ENCODE results near the gene C19orf44.

Gene C19orf44

GRCh38 chr19:16472992-16473391 lies 23.2 kb upstream of the C19orf44 start:
- Histone ChIP-seq H3K36me3 (ENCODE audit: control insufficient read depth in 1 of 2, insufficient read depth in 2 of 2, low read depth in 1 of 2, low read length in 2 of 2) (peaks cover 0 to 5% of the 10 kb centered on the region in 2 experiments), H2BK5ac (ENCODE audit: low read depth, low read length, poor library complexity, severe bottlenecking) (no peak overlapping the region), H4K8ac (ENCODE audit: low read length) (no peak overlapping the region), H3K4me3 (ENCODE audit: insufficient read depth in 1 of 2, low read depth in 1 of 2, low read length in 2 of 2) (no peak overlapping the region), H3K9ac (ENCODE audit: low read length) (no peak overlapping the region), H3K4me2 (ENCODE audit: low read length, poor library complexity, severe bottlenecking) (no peak overlapping the region), H2BK120ac (ENCODE audit: low read depth, low read length) (no peak overlapping the region), H3K14ac (ENCODE audit: low read length in 2 of 2) (no peak overlapping the region), H2AK5ac (ENCODE audit: low read length, severe bottlenecking) (no peak overlapping the region), H3K4me1 (ENCODE audit: control insufficient read depth, insufficient read depth, low read depth, low read length) (peaks cover 17% of the 10 kb centered on the region), H3K27me3 (ENCODE audit: control insufficient read depth in 1 of 2, insufficient read depth in 1 of 2, low read length in 2 of 2) (no peaks in the 10 kb centered on the region), H3K27ac (ENCODE audit: low read length, poor library complexity, severe bottlenecking) (no peak overlapping the region), H2BK15ac (ENCODE audit: low read depth, poor library complexity, severe bottlenecking) (no peak overlapping the region), H3K4ac (ENCODE audit: low read depth in 1 of 2, low read length in 2 of 2) (no peak overlapping the region), H3K9me3 (ENCODE audit: control insufficient read depth, low read length) (no peaks in the 10 kb centered on the region), H2AFZ (ENCODE audit: low read depth, low read length) (no peak overlapping the region), H3K18ac (ENCODE audit: low read depth in 1 of 2, low read length in 2 of 2) (no peak overlapping the region), H2BK12ac (ENCODE audit: low read length in 2 of 2) (no peak overlapping the region), H4K91ac (ENCODE audit: low read length) (no peak overlapping the region), H3K23ac (ENCODE audit: low read length in 2 of 2) (no peak overlapping the region), H3K79me1 (replicated peaks; ENCODE audit: low read length, poor library complexity, severe bottlenecking) (peaks cover 6% of the 10 kb centered on the region)
- 70% methylated on average over 2 of the region's 2 CpGs for WGBS
- no peak for DNase-seq

GRCh38 chr19:16473875-16474392 lies 22.3 kb upstream of the C19orf44 start:
- no peak overlapping the region for H3K4ac ChIP-seq (ENCODE audit: low read depth in 1 of 2, low read length in 2 of 2)
- no peak overlapping the region for H2AFZ ChIP-seq (ENCODE audit: low read depth, low read length)
- no peak overlapping the region for H2BK120ac ChIP-seq (ENCODE audit: low read depth, low read length)
- H4K91ac ChIP-seq (ENCODE audit: low read length): no peak overlapping the region
- H3K14ac ChIP-seq (ENCODE audit: low read length in 2 of 2): no peak overlapping the region
- no peak overlapping the region for H2AK5ac ChIP-seq (ENCODE audit: low read length, severe bottlenecking)
- no peak overlapping the region for H2BK15ac ChIP-seq (ENCODE audit: low read depth, poor library complexity, severe bottlenecking)
- H3K4me2 ChIP-seq (ENCODE audit: low read length, poor library complexity, severe bottlenecking): no peak overlapping the region
- H2BK12ac ChIP-seq (ENCODE audit: low read length in 2 of 2): no peak overlapping the region
- H3K9me3 ChIP-seq (ENCODE audit: control insufficient read depth, low read length): no peaks in the 10 kb centered on the region
- no peak overlapping the region for H2BK5ac ChIP-seq (ENCODE audit: low read depth, low read length, poor library complexity, severe bottlenecking)
- no peak overlapping the region for H4K8ac ChIP-seq (ENCODE audit: low read length)
- no peaks in the 10 kb centered on the region for H3K27me3 ChIP-seq (ENCODE audit: control insufficient read depth in 1 of 2, insufficient read depth in 1 of 2, low read length in 2 of 2)
- 95% methylated on average over 10 of the region's 13 CpGs for WGBS
- H3K4me1 ChIP-seq (ENCODE audit: control insufficient read depth, insufficient read depth, low read depth, low read length): peaks cover 12% of the 10 kb centered on the region
- DNase-seq: no peak
- no peak overlapping the region for H3K4me3 ChIP-seq (ENCODE audit: insufficient read depth in 1 of 2, low read depth in 1 of 2, low read length in 2 of 2)
- no peak overlapping the region for H3K27ac ChIP-seq (ENCODE audit: low read length, poor library complexity, severe bottlenecking)
- H3K36me3 ChIP-seq (ENCODE audit: control insufficient read depth in 1 of 2, insufficient read depth in 2 of 2, low read depth in 1 of 2, low read length in 2 of 2): peaks cover 0 to 3% of the 10 kb centered on the region in 2 experiments
- peaks cover 6% of the 10 kb centered on the region for H3K79me1 ChIP-seq (replicated peaks; ENCODE audit: low read length, poor library complexity, severe bottlenecking)
- H3K9ac ChIP-seq (ENCODE audit: low read length): no peak overlapping the region
- H3K18ac ChIP-seq (ENCODE audit: low read depth in 1 of 2, low read length in 2 of 2): no peak overlapping the region
- H3K23ac ChIP-seq (ENCODE audit: low read length in 2 of 2): no peak overlapping the region

GRCh38 chr19:16476401-16476800 lies 19.8 kb upstream of the C19orf44 start:
- Histone ChIP-seq H3K9me3 (ENCODE audit: control insufficient read depth, low read length) (no peaks in the 10 kb centered on the region), H3K79me1 (replicated peaks; ENCODE audit: low read length, poor library complexity, severe bottlenecking) (no peaks in the 10 kb centered on the region), H4K8ac (ENCODE audit: low read length) (no peak overlapping the region), H3K27ac (ENCODE audit: low read length, poor library complexity, severe bottlenecking) (no peak overlapping the region), H2AFZ (ENCODE audit: low read depth, low read length) (no peak overlapping the region), H3K4ac (ENCODE audit: low read depth in 1 of 2, low read length in 2 of 2) (no peak overlapping the region), H3K23ac (ENCODE audit: low read length in 2 of 2) (no peak overlapping the region), H2BK12ac (ENCODE audit: low read length in 2 of 2) (no peak overlapping the region), H2BK5ac (ENCODE audit: low read depth, low read length, poor library complexity, severe bottlenecking) (no peak overlapping the region), H4K91ac (ENCODE audit: low read length) (no peak overlapping the region), H2BK15ac (ENCODE audit: low read depth, poor library complexity, severe bottlenecking) (no peak overlapping the region), H3K18ac (ENCODE audit: low read depth in 1 of 2, low read length in 2 of 2) (no peak overlapping the region), H3K4me1 (ENCODE audit: control insufficient read depth, insufficient read depth, low read depth, low read length) (peaks cover 4% of the 10 kb centered on the region), H3K36me3 (ENCODE audit: control insufficient read depth in 1 of 2, insufficient read depth in 2 of 2, low read depth in 1 of 2, low read length in 2 of 2) (no peaks in the 10 kb centered on the region), H2AK5ac (ENCODE audit: low read length, severe bottlenecking) (no peak overlapping the region), H3K4me2 (ENCODE audit: low read length, poor library complexity, severe bottlenecking) (no peak overlapping the region), H3K9ac (ENCODE audit: low read length) (no peak overlapping the region), H3K14ac (ENCODE audit: low read length in 2 of 2) (no peak overlapping the region), H3K27me3 (ENCODE audit: control insufficient read depth in 1 of 2, insufficient read depth in 1 of 2, low read length in 2 of 2) (no peaks in the 10 kb centered on the region), H2BK120ac (ENCODE audit: low read depth, low read length) (no peak overlapping the region), H3K4me3 (ENCODE audit: insufficient read depth in 1 of 2, low read depth in 1 of 2, low read length in 2 of 2) (no peak overlapping the region)
- no peak for DNase-seq
- WGBS: 66% methylated on average over 3 of the region's 3 CpGs

GRCh38 chr19:16477311-16477710 lies 18.9 kb upstream of the C19orf44 start:
- 100% methylated on average over 1 of the region's 1 CpG for WGBS
- H3K23ac ChIP-seq (ENCODE audit: low read length in 2 of 2): no peak overlapping the region
- no peak overlapping the region for H2BK120ac ChIP-seq (ENCODE audit: low read depth, low read length)
- H3K27ac ChIP-seq (ENCODE audit: low read length, poor library complexity, severe bottlenecking): no peak overlapping the region
- H3K27me3 ChIP-seq (ENCODE audit: control insufficient read depth in 1 of 2, insufficient read depth in 1 of 2, low read length in 2 of 2): no peaks in the 10 kb centered on the region
- H3K4me3 ChIP-seq (ENCODE audit: insufficient read depth in 1 of 2, low read depth in 1 of 2, low read length in 2 of 2): no peak overlapping the region
- H2BK5ac ChIP-seq (ENCODE audit: low read depth, low read length, poor library complexity, severe bottlenecking): no peak overlapping the region
- H3K4me2 ChIP-seq (ENCODE audit: low read length, poor library complexity, severe bottlenecking): no peak overlapping the region
- H4K8ac ChIP-seq (ENCODE audit: low read length): no peak overlapping the region
- DNase-seq: no peak
- H3K18ac ChIP-seq (ENCODE audit: low read depth in 1 of 2, low read length in 2 of 2): no peak overlapping the region
- H2BK15ac ChIP-seq (ENCODE audit: low read depth, poor library complexity, severe bottlenecking): no peak overlapping the region
- H2BK12ac ChIP-seq (ENCODE audit: low read length in 2 of 2): no peak overlapping the region
- no peaks in the 10 kb centered on the region for H3K79me1 ChIP-seq (replicated peaks; ENCODE audit: low read length, poor library complexity, severe bottlenecking)
- no peaks in the 10 kb centered on the region for H3K9me3 ChIP-seq (ENCODE audit: control insufficient read depth, low read length)
- H3K14ac ChIP-seq (ENCODE audit: low read length in 2 of 2): no peak overlapping the region
- no peak overlapping the region for H2AFZ ChIP-seq (ENCODE audit: low read depth, low read length)
- H4K91ac ChIP-seq (ENCODE audit: low read length): no peak overlapping the region
- no peaks in the 10 kb centered on the region for H3K36me3 ChIP-seq (ENCODE audit: control insufficient read depth in 1 of 2, insufficient read depth in 2 of 2, low read depth in 1 of 2, low read length in 2 of 2)
- H3K4me1 ChIP-seq (ENCODE audit: control insufficient read depth, insufficient read depth, low read depth, low read length): peaks cover 1% of the 10 kb centered on the region
- no peak overlapping the region for H3K4ac ChIP-seq (ENCODE audit: low read depth in 1 of 2, low read length in 2 of 2)
- no peak overlapping the region for H3K9ac ChIP-seq (ENCODE audit: low read length)
- H2AK5ac ChIP-seq (ENCODE audit: low read length, severe bottlenecking): no peak overlapping the region
